H1 (cell line): ENCODE results near the gene KMT5B. TPM values are rescaled to one million over a fixed set of nuclear protein-coding genes. Genes with fewer than 3 reads are reported as not detected.

Source experiments
- BCL11A ChIP-seq, 2 experiments: IDR thresholded peaks; one replicate each; pipeline ENCODE4 v1.6.1; 2011; ENCODE audit warnings: low read depth in 2 of 2, low read length in 2 of 2, mild to moderate bottlenecking in 2 of 2
- CBX8 ChIP-seq: fragments of 300-800, 300-1000 bp; sonication (generic); IDR thresholded peaks from 2 replicates; pipeline ENCODE4 v1.7.1; 2016; ENCODE audit warnings: low read depth, low read length, borderline replicate concordance
- EZH2 ChIP-seq: fragments of 200-600 bp; sonication (generic); IDR thresholded peaks from 2 replicates; pipeline ENCODE4 v1.7.1; 2012; ENCODE audit warnings: low read depth, mild to moderate bottlenecking, moderate library complexity, low read length, inconsistent platforms; ENCODE audit not compliant: severe bottlenecking
- RAD21 ChIP-seq, 2 experiments: IDR thresholded peaks in 1 of 2; conservative IDR thresholded peaks in 1 of 2; 2 replicates each; pipeline ENCODE4 v1.6.1; 2011; ENCODE audit warnings: low read depth in 2 of 2, low read length in 2 of 2, improper control_type of control experiment in 1 of 2, inconsistent platforms in 1 of 2, mild to moderate bottlenecking in 1 of 2, moderate library complexity in 1 of 2
- SIRT6 ChIP-seq: IDR thresholded peaks from one replicate; pipeline ENCODE4 v1.7.1; 2012; ENCODE audit warnings: low read length, inconsistent platforms
- SP1 ChIP-seq: IDR thresholded peaks from 2 replicates; pipeline ENCODE4 v1.6.1; 2011; ENCODE audit warnings: low read depth, low read length
- TAF1 ChIP-seq: IDR thresholded peaks from 2 replicates; pipeline ENCODE4 v1.6.1; 2011; ENCODE audit warnings: mild to moderate bottlenecking, low read depth, low read length
- TBP ChIP-seq: IDR thresholded peaks from 2 replicates; pipeline ENCODE4 v1.6.1; 2011; ENCODE audit warnings: low read depth, low read length, improper control_type of control experiment
- TEAD4 ChIP-seq: IDR thresholded peaks from 2 replicates; pipeline ENCODE4 v1.6.1; 2012; ENCODE audit warnings: low read depth, low read length, inconsistent platforms, mixed read lengths
- polyA plus RNA-seq, 7 experiments: library from polyadenylated mRNA; depleted of rRNA in 3 of 7; stranded (reverse) in 5 of 7; unstranded in 2 of 7; fragments of >200 nt in 5 of 7; fragments of 200-250 nt in 2 of 7; gene quantifications; 1 replicate in 5 of 7; 2 replicates in 1 of 7; 4 replicates in 1 of 7; pipeline versions ENCODE4 v1.2.1 to v1.2.3, GENCODE V29; 2011 to 2013; ENCODE audit warnings: missing spikeins in 2 of 7, mixed read lengths in 2 of 7
- total RNA-seq: library from RNA; stranded (reverse); fragmentation: NEBNext Ultra II Directional; extraction: Animal tissue kit (Norgen Biotek cat#: 25700); gene quantifications from 2 replicates; pipeline ENCODE4 v1.2.1, GENCODE V29; 2021

Gene KMT5B
- total and polyA plus RNA-seq, 2 of the 8 experiments (the other 6 are each of a cell fraction or from before 2014, with no cell fraction given) = 11.0 to 40.8 TPM

DNA sequence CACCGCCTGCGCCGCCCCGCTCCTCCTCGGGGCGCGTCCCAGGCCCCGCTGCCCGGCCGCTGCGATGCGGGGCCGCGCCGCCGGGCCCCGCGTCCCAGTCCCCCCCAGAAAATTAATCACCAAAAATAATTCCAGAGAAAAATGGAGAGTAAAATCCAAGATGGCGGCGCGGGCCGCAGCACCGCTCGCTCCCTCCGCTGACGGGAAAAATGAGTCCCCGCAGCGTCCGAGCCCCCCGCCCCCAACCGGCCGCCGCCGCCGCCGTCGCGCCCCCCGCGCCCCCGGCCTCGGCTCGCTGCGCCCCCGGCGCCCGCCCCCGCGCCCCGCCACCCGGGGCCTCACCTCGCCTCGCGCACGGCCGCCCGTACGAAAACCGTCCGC, at the start of gene KMT5B (continued):
- TF ChIP-seq TAF1 (peak; percentile 73; the same call in 1 of the 2 replicates), SIRT6 (no peak), TBP (0 out of 2 replicates have a peak, but pooled peaks have one; percentile 41), EZH2 (no peak), TEAD4 (no peak), RAD21 (IDR thresholded peaks at IDR 0.05 in 1 of 2, conservative IDR thresholded peaks at IDR 0.05 in 1 of 2; ENCODE audit: low read depth in 2 of 2, low read length in 2 of 2) (no peak), SP1 (no peak), CBX8 (no peak), BCL11A (IDR thresholded peaks at IDR 0.05; ENCODE audit: low read depth in 2 of 2, low read length in 2 of 2) (no peak)
